ENCODE measurements around the gene GSX1.
"Not testable (repeated sequence)": the region's sequence is repeated elsewhere in the genome, so short reads cannot be mapped to it uniquely, and the experiment has no call there.

GSX1 gene

DNA sequence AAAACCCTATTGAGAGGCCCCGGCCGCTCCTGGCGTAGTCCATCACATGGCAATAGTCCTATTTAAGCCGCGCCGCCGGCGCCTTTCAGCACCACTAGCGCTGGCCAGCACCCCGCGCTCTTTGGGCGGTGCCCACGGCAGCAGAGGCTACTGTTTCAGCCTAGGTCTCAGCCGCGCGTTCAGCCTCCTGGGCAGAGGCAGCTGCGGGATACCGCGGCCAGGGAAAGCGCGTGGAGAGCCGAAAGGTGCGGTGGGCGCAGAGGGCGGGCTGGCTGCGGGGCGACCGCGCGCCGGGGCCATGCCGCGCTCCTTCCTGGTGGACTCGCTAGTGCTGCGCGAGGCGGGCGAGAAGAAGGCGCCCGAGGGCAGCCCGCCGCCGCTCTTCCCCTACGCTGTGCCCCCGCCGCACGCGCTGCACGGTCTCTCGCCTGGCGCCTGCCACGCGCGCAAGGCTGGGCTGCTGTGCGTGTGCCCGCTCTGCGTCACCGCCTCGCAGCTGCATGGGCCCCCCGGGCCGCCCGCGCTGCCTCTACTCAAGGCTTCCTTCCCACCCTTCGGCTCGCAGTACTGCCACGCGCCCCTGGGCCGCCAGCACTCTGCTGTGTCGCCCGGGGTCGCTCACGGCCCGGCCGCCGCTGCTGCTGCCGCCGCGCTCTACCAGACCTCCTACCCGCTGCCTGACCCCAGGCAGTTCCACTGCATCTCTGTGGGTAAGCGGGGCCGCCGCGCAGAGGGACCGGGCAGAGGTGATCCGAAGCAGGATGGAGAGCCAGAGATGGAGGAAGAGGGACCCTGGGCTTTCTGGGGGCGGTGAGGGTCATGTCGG is at the start of gene GSX1:
Gene GSX1 (plus strand): TSS at position 91 of the 826 bp plus-strand sequence. CDS start 208 bp downstream, at position 299.
- DNase-seq (ENCODE audit: low read depth in 2 of 2, low spot score in 1 of 2): no peak

DNA sequence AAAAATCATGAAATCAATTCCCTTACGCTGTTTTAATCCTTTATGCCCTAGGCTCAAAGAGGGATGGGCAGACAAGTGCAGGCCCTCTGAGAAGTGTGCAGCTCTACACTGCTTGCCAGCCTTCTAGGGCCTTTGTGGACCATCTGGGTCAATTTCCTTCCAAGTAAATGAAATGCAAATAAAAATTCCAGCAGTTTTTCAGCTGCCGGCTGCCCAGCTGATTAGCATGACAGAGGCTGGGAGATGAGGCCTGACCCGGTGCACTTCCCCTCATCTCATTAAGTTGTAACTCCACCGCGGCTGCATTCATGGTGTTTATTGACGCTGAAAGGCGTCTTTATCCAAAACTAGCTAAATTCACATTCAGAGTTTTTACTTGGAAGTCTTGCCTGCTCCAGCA is 47.5 kb upstream of the GSX1 start:
- DNase-seq (ENCODE audit: low read depth in 2 of 2, low spot score in 1 of 2): no peak

DNA sequence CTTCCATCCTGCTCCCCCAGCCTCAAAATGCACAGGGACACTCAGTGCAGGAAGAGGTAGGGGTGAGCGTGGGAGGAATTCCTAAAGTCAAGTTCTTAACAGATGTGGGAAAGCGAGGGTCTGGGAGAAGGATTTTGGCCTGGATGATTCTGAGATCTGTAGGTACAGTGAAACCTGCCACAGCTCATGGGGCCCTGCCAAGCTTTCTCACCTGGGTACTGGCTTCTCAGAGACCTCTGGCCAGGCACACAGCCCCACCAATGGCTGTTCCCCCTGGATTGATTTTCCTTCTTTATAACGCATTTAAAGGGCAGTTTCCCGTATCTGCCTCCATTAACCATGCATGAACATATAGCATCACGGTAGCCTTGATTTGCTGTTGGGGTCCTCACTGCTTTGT is 47.0 kb upstream of the GSX1 start:
- DNase-seq (ENCODE audit: low read depth in 2 of 2, low spot score in 1 of 2): no peak

DNA sequence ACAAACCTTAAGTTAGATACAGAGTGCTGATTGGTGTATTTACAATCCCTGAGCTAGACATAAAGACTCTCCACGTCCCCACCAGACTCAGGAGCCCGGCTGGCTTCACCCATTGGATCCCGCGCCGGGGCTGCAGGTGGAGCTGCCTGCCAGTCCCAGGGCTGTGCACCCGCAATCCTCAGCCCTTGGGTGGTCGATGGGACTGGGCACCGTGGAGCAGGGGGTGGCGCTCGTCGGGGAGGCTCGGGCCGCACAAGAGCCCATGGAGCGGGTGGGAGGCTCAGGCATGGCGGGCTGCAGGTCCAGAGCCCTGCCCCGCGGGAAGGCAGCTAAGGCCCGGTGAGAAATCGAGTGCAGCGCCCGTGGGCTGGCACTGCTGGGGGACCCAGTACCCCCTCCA is 44.1 kb upstream of the GSX1 start:
- not testable (repeated sequence) for DNase-seq (ENCODE audit: low read depth in 2 of 2, low spot score in 1 of 2)

DNA sequence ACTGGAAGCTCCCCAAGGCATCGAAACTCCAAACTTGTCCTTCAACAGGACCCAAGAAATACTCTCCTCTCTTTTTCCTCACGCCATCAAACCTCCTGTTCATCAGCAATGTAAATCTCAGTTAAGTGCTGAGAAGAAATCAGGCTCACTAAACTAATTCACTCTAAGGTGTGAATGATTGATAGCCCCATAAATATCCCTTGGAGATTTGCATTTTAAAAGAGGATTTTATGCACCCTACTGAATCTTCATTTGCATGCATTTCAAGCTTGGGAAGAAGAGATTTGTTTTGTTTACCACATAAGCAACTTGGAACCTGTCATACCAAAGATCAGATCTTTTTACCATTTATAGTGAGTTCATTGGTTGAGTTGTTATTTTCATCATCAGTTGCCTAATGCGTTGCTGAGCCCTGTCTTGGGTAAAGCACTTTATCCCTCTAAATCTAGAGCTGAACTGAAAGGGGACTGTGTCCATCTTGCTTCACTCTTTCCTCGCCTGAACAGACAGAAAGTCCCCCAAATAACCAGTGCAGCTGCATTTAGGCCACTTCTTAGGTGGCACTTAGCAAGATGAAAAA is 40.2 kb upstream of the GSX1 start:
- no peak for DNase-seq (ENCODE audit: low read depth in 2 of 2, low spot score in 1 of 2)

DNA sequence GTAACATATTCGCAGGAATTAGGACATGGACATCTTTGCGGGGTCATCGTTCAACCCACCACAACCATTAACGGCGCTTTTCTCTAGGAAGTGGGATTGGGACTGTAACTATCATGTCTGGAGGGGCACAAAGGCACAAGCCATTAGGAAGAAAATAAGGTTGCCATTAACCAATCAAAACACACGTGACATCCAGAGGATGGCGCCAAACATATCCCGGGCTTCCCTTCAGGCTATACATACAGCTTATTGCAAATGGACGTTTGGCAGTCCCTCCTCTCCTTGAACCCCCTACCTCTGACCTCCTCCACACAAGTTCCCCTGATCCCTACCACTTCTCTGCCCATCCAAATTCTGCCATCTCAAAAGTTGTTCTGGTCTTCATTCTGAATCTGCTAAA is 26.6 kb upstream of the GSX1 start:
- no peak for DNase-seq (ENCODE audit: low read depth in 2 of 2, low spot score in 1 of 2)

DNA sequence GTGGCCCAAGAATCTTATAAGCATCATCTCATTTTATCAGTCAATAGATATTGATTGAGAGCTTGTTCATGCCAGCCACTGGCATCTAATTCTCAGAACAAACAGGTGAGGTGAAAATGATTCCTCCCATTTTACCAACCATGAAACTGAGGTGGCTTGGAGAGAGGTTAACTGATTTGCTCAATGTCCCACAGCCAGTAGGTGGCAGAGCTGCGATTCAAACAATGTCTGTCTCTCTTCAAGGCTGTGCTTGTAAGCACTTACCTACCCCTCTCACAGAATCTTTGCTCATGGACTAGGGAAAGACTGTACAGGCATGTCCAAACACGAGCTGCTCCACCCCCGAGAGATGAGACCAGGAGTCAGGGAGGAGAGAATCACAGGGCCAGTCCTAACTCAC is 21.5 kb upstream of the GSX1 start:
- DNase-seq (ENCODE audit: low read depth in 2 of 2, low spot score in 1 of 2): no peak

DNA sequence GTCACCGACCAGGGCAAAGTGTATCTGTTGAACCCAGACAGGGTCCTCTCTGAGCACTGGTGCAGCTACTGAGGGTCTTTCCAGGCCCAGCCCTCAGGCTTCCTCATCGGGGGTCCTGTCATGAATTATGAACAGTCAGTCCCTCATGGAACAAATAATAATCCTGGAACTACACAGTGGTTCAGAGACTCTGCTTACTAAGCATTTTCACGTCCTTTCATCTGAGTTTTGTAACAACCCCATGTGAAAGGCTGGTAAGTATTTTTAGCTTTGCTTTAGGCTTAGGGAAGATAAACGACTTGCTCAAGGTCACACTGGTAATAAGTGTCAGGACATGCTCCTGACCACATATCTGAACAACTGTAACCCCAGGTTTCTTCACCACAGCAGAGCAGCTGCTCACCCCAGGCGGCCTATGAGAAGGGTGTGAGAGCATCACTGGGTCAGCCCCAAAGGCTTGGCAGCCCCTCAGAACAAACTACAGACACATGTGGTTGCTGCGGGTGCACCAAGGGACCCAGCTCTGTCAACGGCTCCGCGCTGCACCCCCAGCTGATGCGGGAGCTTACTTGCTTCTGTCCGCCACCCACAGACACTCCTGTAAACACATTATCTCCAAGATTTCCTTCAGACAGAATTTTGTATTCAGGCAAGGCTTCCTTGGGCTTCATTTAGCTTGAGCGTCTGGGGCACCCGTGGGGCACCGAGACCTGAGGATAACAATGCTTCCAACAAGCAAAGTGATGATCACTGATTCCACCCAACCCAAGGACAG is 19.4 kb upstream of the GSX1 start:
- no peak for DNase-seq (ENCODE audit: low read depth in 2 of 2, low spot score in 1 of 2)

DNA sequence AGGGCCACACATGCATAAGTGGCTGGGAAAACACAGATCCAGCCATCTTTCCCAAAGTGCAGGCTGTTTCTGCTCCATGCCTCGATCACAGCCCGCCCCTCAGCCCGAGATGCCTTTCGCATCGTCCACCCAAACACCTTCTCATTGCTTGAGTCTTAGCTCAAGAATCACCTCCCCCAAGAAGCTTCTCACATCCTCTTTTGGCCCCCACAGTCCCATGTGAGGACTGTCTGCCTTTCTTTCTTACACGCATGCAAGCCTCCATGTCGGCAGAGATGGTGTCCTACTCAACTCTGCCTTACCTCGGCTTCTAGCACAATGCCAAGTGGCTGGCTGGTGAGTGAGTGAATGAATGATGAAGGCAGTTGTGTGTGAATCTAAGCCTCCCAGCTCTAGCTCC is 18.1 kb upstream of the GSX1 start:
- no peak for DNase-seq (ENCODE audit: low read depth in 2 of 2, low spot score in 1 of 2)

DNA sequence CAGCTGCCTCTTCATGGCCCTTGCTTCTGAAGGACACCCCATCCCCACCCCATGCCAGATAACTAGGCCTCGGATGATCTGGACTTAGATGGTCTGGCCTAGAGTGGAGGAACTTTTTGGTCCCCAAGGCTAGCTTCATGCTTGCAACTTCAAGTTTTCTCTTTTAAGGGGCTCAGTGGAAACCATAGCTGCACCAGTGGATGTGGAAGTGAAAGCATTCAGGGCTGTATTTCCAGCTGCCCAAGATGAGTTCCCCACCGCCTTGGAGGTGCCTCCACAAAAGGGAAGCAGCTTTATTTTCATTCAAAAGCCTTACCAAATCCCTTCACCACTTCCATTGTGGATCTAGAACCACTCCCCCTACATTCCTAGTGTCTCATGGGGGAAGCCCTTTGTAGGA is 17.6 kb upstream of the GSX1 start:
- DNase-seq (ENCODE audit: low read depth in 2 of 2, low spot score in 1 of 2): no peak

DNA sequence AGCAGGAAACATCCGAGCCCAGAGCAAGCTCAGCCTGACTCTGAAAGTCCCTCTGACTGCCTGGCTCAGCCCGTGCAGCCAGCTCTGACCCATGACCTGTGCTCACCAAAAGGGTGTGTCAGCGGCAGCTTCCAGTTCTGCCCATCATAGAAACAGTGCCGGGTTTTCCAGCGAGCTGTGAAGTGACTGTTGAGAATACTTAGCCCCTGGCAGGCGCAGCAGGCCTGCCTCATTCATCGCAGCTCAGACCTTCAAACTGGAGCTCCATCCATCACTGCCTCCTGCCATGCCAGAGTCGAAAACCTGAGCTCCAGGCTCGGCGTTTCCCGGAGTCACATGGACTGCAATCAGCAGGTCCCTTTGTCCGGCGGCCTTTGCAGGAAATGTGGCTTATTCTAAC is 16.3 kb upstream of the GSX1 start:
- no peak for DNase-seq (ENCODE audit: low read depth in 2 of 2, low spot score in 1 of 2)

DNA sequence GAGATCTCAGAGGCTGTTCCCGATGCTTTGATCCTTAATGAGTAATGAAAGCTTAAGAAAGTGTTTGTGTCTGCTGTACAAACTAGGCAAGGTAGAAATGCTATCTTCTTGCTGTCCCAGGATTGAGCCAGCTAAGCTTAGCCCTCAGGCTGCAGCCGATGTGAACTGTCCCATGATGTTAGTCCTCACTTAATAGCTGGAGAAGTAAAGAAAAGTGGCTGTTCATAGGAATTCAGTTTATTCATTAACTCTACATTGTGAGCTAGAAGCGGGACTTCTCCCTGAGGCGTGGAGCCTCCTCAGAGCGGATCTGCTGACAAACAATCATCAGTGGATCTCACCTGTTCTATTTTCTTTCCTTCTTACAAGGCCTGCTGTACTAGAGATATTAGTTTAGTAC is 10.1 kb upstream of the GSX1 start:
- DNase-seq (ENCODE audit: low read depth in 2 of 2, low spot score in 1 of 2): no peak

DNA sequence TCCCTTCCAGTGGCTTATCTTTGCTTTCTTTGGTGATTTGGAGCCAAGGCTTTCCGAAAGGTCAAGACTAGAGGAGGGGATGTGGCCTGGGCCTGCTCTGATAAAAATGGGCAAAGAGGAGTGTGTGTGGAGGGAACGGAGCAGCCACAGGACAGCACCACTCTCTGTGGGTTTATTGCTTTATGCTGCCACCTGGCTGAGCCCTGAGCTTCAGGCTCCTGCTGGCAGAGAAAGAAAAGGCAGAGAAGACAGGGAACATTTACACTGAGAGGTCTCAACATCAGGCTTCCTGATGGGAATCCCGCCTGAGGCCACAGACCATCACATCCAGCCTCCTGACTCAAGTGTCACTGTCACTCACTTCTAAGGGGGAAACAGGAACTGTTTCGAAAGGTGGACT is 9.2 kb upstream of the GSX1 start:
- DNase-seq (ENCODE audit: low read depth in 2 of 2, low spot score in 1 of 2): no peak

DNA sequence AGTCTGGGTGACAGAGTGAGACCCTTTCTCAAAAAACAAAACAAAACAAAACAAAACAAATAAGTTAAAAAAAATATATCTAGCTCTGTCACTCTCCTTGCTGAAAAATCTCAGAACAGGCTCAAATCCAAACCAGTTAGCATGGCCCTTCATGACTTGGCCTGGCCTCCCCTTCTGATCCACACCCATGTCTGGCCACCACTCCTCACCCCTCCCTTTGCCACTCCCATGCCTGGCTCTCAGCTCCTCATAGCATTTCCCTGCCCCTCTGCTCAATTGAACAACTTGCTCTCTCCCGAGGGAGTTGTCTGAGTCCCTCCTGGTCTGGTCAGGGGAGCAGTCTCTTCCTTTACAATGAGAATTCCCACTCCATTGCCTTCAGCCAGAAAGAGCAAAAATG is 4.0 kb upstream of the GSX1 start:
- no peak for DNase-seq (ENCODE audit: low read depth in 2 of 2, low spot score in 1 of 2)

DNA sequence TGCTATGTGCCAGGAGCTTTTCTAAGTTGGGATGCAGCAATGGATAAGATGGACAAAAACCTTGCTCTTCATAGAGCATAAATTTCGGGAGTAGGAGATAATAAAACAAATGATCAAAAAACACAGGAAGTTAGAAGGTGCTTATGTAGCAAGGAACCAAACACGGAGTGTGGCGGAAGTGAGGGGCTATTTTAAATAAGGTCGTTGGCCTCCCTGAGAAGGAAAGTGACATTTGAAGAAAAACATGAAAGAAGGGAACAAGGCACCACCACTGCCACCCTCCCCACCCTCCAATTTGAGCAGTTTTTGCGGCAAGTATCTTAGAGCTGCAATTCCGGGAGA is 3.2 kb upstream of the GSX1 start:
- DNase-seq (ENCODE audit: low read depth in 2 of 2, low spot score in 1 of 2): no peak

DNA sequence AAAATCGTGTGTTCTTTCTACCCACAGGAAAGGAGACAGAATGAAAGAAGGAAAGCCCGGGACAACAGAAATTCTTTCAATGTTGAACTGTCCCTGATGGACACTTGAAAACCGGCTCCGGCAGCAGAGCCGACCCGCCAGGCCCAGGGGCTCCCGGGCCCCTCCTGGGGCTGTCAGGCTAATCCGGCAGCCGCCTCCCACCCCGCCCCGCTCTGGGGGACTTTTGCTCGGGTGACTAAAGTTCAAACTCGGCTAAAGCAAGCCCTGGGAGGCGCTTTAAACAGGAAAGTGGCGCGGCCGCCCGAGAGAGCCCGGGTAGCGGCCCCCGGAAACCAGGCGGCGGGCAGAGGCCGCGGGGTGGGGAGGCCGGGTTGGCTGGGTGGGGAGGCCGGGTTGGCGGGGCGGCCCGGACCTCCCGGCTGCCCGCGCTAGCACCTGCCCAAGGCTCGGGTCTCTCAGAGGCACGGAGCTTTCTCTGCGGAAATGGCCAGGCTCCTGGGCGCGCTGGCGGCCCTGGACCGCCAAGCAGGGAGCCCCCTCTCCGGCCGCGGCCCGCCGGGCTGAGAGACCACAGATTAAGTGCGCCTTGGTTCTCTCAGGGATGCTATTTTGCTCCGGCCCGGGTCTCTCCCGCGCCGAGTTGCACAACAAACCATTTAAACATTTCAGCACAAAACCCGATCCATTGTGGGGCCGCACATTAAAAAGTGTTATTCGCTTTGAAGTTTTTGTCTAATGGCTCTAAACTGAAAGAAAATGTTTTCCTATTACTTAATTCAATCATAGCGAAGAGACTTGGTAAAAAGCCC is 2.6 kb upstream of the GSX1 start:
- DNase-seq (ENCODE audit: low read depth in 2 of 2, low spot score in 1 of 2): no peak

DNA sequence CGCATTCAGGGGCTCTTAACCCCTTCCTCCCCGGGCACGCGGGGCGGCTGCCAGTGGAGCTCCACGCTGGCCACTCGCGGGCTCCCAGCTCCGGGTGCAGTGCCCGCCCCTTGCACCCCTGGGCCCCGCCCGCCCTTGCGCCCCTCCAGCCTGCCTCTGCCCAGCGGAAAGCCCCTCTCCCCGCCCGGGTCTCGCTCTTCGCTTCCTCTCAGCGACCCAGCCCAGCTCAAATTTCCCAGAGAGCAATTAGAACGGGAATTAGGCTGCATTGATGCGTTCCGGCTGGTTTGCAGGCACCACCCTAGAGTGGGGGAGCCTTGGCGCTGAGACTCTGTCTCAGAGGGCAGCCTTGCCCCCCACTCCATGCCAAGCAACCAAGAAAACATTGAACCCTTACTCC is 1.8 kb upstream of the GSX1 start:
- no peak for DNase-seq (ENCODE audit: low read depth in 2 of 2, low spot score in 1 of 2)

DNA sequence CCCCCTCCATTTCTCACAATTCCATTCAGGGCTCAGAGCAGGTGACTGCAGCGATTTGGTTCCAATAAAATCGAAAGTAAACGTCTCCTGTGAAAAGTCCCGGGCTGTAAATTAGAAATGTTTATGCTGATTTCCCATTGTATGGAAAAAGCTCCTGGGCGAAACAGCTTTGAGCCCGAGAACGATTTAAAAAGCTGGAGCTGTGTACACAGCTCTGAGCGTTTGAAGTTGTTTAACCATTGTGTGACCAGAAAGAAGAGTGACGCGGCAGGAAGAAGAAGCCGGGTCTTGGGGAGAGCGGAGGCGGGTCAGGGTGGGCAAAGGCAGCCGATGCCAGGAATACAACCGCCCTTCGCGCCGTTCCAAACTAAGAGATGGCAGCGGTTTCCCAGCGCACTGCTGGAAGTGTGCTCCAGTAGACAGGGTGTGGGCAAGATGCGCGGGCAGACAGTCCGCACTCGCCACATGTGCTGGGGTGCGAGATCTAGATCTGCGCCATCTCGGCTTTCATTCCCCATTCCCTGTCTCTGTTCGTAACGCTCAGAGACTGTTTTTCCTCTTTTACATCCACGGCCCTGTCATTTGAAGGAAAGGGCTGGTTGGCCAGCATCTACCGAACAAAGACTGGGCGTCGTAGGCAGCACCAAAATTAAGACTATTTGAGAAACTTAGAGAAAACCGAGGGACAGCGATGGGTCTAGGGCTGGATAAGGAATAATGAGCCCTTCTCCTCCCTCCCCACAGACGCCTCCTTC is 960 bp upstream of the GSX1 start:
- DNase-seq (ENCODE audit: low read depth in 2 of 2, low spot score in 1 of 2): no peak

DNA sequence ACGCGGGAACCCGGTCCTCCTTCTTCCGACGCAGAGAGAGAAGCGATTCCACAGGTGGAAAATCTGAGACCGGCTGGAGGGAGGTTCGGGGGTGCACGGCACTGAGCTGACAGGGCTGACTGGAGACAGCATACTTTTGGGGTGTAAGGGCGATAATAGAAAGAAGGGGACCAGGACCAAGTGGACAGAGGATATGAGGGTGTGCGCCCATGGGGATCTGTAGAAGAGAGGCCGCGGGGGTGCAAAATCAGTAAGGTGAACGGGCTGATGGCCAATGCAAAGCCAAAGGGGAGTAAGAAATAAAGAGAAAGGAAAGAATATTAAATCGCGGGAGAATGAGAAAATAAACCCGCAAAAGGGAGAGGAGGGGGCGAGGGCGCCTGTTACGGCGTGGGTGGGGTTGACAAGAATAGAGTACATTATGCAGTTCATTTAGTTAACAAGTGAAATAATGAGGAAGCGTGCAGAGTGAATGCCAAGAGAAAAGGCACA is 336 bp upstream of the GSX1 start:
- DNase-seq (ENCODE audit: low read depth in 2 of 2, low spot score in 1 of 2): no peak

DNA sequence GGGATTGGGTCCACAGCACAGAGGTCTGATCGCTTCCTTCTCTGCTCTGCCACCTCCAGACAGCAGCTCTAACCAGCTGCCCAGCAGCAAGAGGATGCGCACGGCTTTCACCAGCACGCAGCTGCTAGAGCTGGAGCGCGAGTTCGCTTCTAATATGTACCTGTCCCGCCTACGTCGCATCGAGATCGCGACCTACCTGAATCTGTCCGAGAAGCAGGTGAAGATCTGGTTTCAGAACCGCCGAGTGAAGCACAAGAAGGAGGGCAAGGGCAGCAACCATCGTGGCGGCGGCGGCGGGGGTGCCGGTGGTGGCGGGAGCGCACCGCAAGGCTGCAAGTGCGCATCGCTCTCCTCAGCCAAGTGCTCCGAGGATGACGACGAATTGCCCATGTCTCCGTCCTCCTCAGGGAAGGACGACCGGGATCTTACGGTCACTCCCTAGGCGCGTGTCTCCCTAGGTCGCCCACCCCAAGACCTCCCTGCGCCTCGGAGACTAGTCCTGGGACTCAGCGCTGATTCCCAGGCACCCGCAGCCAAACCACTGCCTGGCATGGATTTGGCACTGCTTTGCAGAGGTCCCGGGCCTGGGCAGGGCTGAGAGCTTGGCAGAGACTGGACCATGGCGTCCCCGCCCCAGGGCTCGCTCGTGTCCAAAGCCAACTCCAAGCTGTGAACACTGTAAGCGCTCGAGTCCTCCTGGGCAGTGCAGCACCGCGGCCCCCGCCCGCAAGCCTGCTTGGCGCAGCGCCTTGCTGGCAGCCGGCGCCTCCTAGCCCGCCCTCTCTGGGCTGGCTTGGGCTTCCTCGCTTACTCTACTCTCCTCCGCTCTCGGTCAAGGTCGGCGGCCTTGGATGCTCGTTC is 1.5 kb downstream of the GSX1 start:
- no peak for DNase-seq (ENCODE audit: low read depth in 2 of 2, low spot score in 1 of 2)

Measured in stimulated activated CD8-positive, alpha-beta memory T cell treated with anti-CD3 and anti-CD28 coated beads, Interleukin-4, amount 100 ng/mL, for 1 hour (primary cell).